H1 (cell line): ENCODE measurements around the gene CYTH1. TPM values are rescaled to one million over a fixed set of nuclear protein-coding genes. Genes with fewer than 3 reads are reported as not detected.

Experiments
- CTCF ChIA-PET: fragments of 300-600 bp; sonication (Branson Sonifier 250); formaldehyde crosslinking; loops from one replicate; lab custom pipeline; 2021; ENCODE audit not compliant: partially characterized antibody; lab: Charles Lee
- POLR2A ChIA-PET: fragments of 300-600 bp; sonication (Branson Sonifier 250); formaldehyde crosslinking; loops from one replicate; lab custom pipeline; 2021; ENCODE audit warnings: inconsistent platforms; ENCODE audit not compliant: partially characterized antibody; lab: Charles Lee
- DNase-seq, 2 experiments: peaks; one replicate each; pipeline versions ENCODE4 v3.0.0 to v3.0.0-alpha.2; 2010 to 2022; ENCODE audit warnings: low spot score in 2 of 2, low read depth in 1 of 2, mixed read lengths in 1 of 2
- FAIRE-seq: peaks from 2 replicates; lab custom pipeline; 2011; peaks lifted over from hg19 to GRCh38; lab: Jason Lieb, UNC
- H2AFZ ChIP-seq: 2 replicates; pipeline ENCODE4 v1.8.1; 2012; ENCODE audit warnings: low read length, inconsistent platforms
- H2AK5ac ChIP-seq: 2 replicates; pipeline ENCODE4 v1.6.1; 2013; ENCODE audit warnings: low read depth, low read length
- H2BK120ac ChIP-seq: replicated peaks from 2 replicates; pipeline ENCODE3; 2013; ENCODE audit warnings: low read depth, low read length, inconsistent platforms
- H2BK12ac ChIP-seq: 2 replicates; pipeline ENCODE4 v1.6.1; 2013; ENCODE audit warnings: low read depth, low read length
- H2BK15ac ChIP-seq: 2 replicates; pipeline ENCODE4 v1.6.1; 2013; ENCODE audit warnings: low read length
- H2BK20ac ChIP-seq: 2 replicates; pipeline ENCODE4 v1.6.1; 2013; ENCODE audit warnings: low read length
- H2BK5ac ChIP-seq: 2 replicates; pipeline ENCODE4 v1.6.1; 2013; ENCODE audit warnings: low read depth, low read length
- H3K14ac ChIP-seq: 2 replicates; pipeline ENCODE4 v1.6.1; 2013; ENCODE audit warnings: inconsistent platforms; ENCODE audit not compliant: insufficient read length
- H3K18ac ChIP-seq: 2 replicates; pipeline ENCODE4 v1.6.1; 2013; ENCODE audit warnings: low read length; ENCODE audit errors: extremely low read depth
- H3K23ac ChIP-seq: 2 replicates; pipeline ENCODE4 v1.6.1; 2013; ENCODE audit warnings: inconsistent platforms; ENCODE audit not compliant: insufficient read length
- H3K23me2 ChIP-seq: 2 replicates; pipeline ENCODE4 v1.6.1; 2013; ENCODE audit warnings: low read depth, low read length
- H3K27ac ChIP-seq: 2 replicates; pipeline ENCODE4 v1.6.1; 2011; ENCODE audit warnings: low read depth, low read length, inconsistent platforms
- H3K27me3 ChIP-seq, 4 experiments: replicated peaks in 1 of 4; 1 replicate in 1 of 4; 2 replicates in 3 of 4; pipeline versions ENCODE4 v1.6.1 to v1.8.1; 2011 to 2013; ENCODE audit warnings: low read length in 3 of 4, mild to moderate bottlenecking in 3 of 4, inconsistent platforms in 2 of 4, mixed read lengths in 2 of 4, moderate library complexity in 1 of 4; ENCODE audit not compliant: control insufficient read depth in 3 of 4, insufficient read depth in 3 of 4; ENCODE audit errors: extremely low read depth in 1 of 4
- H3K36me3 ChIP-seq, 4 experiments: 2 replicates each; pipeline versions ENCODE4 v1.6.1 to v1.8.1; 2011 to 2013; ENCODE audit warnings: mild to moderate bottlenecking in 4 of 4, low read length in 3 of 4, moderate library complexity in 2 of 4, control low read depth in 1 of 4, inconsistent platforms in 1 of 4; ENCODE audit not compliant: insufficient read depth in 4 of 4, control insufficient read depth in 2 of 4
- H3K4ac ChIP-seq: replicated peaks from 2 replicates; pipeline ENCODE3; 2013; ENCODE audit warnings: low read length, low read depth, mixed read lengths, inconsistent platforms; ENCODE audit not compliant: insufficient read length
- H3K4me1 ChIP-seq, 4 experiments: replicated peaks in 1 of 4; 1 replicate in 1 of 4; 2 replicates in 3 of 4; pipeline versions ENCODE4 v1.6.1 to v1.8.1; 2011 to 2013; ENCODE audit warnings: low read length in 3 of 4, inconsistent platforms in 2 of 4, mixed read lengths in 1 of 4; ENCODE audit not compliant: insufficient read depth in 4 of 4, control insufficient read depth in 3 of 4
- H3K4me2 ChIP-seq, 2 experiments: 2 replicates each; pipeline versions ENCODE4 v1.6.1 to v1.8.1; 2011 to 2013; ENCODE audit warnings: low read depth in 2 of 2, low read length in 2 of 2, control low read depth in 1 of 2, inconsistent platforms in 1 of 2, mild to moderate bottlenecking in 1 of 2; ENCODE audit not compliant: insufficient read depth in 1 of 2
- H3K4me3 ChIP-seq, 4 experiments: fragments of 200-600, 300-600 bp in 1 of 4; sonication (generic), shearing (Covaris generic), sonication (Bioruptor Twin) in 1 of 4; 2 replicates each; pipeline versions ENCODE4 v1.5.1 to v1.8.1; 2011 to 2016; ENCODE audit warnings: low read length in 4 of 4, low read depth in 3 of 4, control low read depth in 2 of 4, inconsistent platforms in 2 of 4, mild to moderate bottlenecking in 2 of 4, mixed read lengths in 1 of 4, moderate library complexity in 1 of 4; ENCODE audit not compliant: insufficient read depth in 2 of 4; ENCODE audit errors: extremely low read depth in 1 of 4
- H3K56ac ChIP-seq: replicated peaks from 2 replicates; pipeline ENCODE3; 2013; ENCODE audit warnings: low read depth, mild to moderate bottlenecking, mixed read lengths, low read length, inconsistent platforms; ENCODE audit not compliant: insufficient read length
- H3K79me1 ChIP-seq: 2 replicates; pipeline ENCODE4 v1.6.1; 2013; ENCODE audit warnings: low read depth, low read length, control low read depth
- H3K79me2 ChIP-seq, 2 experiments: 2 replicates each; pipeline versions ENCODE4 v1.6.1 to v1.8.1; 2012 to 2013; ENCODE audit warnings: low read length in 2 of 2, mild to moderate bottlenecking in 2 of 2, inconsistent platforms in 1 of 2; ENCODE audit not compliant: insufficient read depth in 2 of 2, control insufficient read depth in 1 of 2
- H3K9ac ChIP-seq, 4 experiments: replicated peaks in 1 of 4; 1 replicate in 1 of 4; 2 replicates in 3 of 4; pipeline versions ENCODE4 v1.6.1 to v1.8.1; 2011 to 2013; ENCODE audit warnings: low read depth in 3 of 4, low read length in 3 of 4, control low read depth in 2 of 4, mild to moderate bottlenecking in 2 of 4, moderate library complexity in 2 of 4, inconsistent platforms in 1 of 4; ENCODE audit errors: extremely low read depth in 1 of 4
- H3K9me3 ChIP-seq, 2 experiments: 2 replicates each; pipeline versions ENCODE4 v1.6.1 to v1.8.1; 2012 to 2013; ENCODE audit warnings: mild to moderate bottlenecking in 2 of 2, moderate library complexity in 2 of 2, control low read depth in 1 of 2, inconsistent platforms in 1 of 2, low read depth in 1 of 2, low read length in 1 of 2, mixed read lengths in 1 of 2; ENCODE audit not compliant: insufficient read depth in 2 of 2
- H4K20me1 ChIP-seq, 2 experiments: replicated peaks in 1 of 2; 2 replicates each; pipeline versions ENCODE3 to v1.8.1; 2011 to 2013; ENCODE audit warnings: inconsistent platforms in 2 of 2, low read length in 2 of 2, mild to moderate bottlenecking in 1 of 2; ENCODE audit not compliant: insufficient read depth in 2 of 2, control insufficient read depth in 1 of 2
- H4K5ac ChIP-seq: 2 replicates; pipeline ENCODE4 v1.6.1; 2013; ENCODE audit warnings: low read length, low read depth, mixed read lengths, inconsistent platforms; ENCODE audit not compliant: insufficient read length
- H4K8ac ChIP-seq: 2 replicates; pipeline ENCODE4 v1.8.0; 2013; ENCODE audit warnings: mild to moderate bottlenecking, moderate library complexity, low read length, inconsistent platforms; ENCODE audit not compliant: insufficient read depth; ENCODE audit errors: extremely low read depth
- H4K91ac ChIP-seq: replicated peaks from 2 replicates; pipeline ENCODE3; 2013; ENCODE audit warnings: low read length, mixed read lengths, inconsistent platforms; ENCODE audit not compliant: insufficient read length
- CREB1 ChIP-seq: IDR thresholded peaks from 2 replicates; pipeline ENCODE4 v1.6.1; 2012; ENCODE audit warnings: inconsistent platforms
- CTBP2 ChIP-seq: IDR thresholded peaks from 2 replicates; pipeline ENCODE4 v1.7.0; 2011; ENCODE audit warnings: borderline replicate concordance, mild to moderate bottlenecking, moderate library complexity, mixed read lengths, low read length; ENCODE audit not compliant: insufficient read depth, insufficient read length
- E2F6 ChIP-seq: IDR thresholded peaks from 2 replicates; pipeline ENCODE4 v1.6.1; 2012; ENCODE audit warnings: inconsistent platforms
- NRF1 ChIP-seq: IDR thresholded peaks from 2 replicates; pipeline ENCODE4 v1.6.1; 2011; ENCODE audit warnings: mild to moderate bottlenecking, low read depth, low read length, improper control_type of control experiment
- RAD21 ChIP-seq, 2 experiments: IDR thresholded peaks in 1 of 2; conservative IDR thresholded peaks in 1 of 2; 2 replicates each; pipeline ENCODE4 v1.6.1; 2011; ENCODE audit warnings: low read depth in 2 of 2, low read length in 2 of 2, improper control_type of control experiment in 1 of 2, inconsistent platforms in 1 of 2, mild to moderate bottlenecking in 1 of 2, moderate library complexity in 1 of 2
- RBBP5 ChIP-seq: IDR thresholded peaks from 2 replicates; pipeline ENCODE4 v1.7.1; 2012; ENCODE audit warnings: low read depth, mild to moderate bottlenecking, inconsistent platforms, low read length, moderate library complexity, borderline replicate concordance
- SAP30 ChIP-seq: fragments of 300-600 bp; sonication (generic); IDR thresholded peaks from 2 replicates; pipeline ENCODE4 v1.7.1; 2012; ENCODE audit warnings: low read length, moderate library complexity, mild to moderate bottlenecking, inconsistent platforms; ENCODE audit not compliant: insufficient read depth, insufficient replicate concordance
- SP2 ChIP-seq: IDR thresholded peaks from 2 replicates; pipeline ENCODE4 v1.6.1; 2012; ENCODE audit warnings: mild to moderate bottlenecking, low read length, inconsistent platforms
- TAF7 ChIP-seq: optimal IDR thresholded peaks from 2 replicates; pipeline ENCODE3; 2011; ENCODE audit warnings: low read depth, mild to moderate bottlenecking, inconsistent platforms, low read length, moderate library complexity, borderline replicate concordance
- TCF12 ChIP-seq: IDR thresholded peaks from 2 replicates; pipeline ENCODE4 v1.6.1; 2011; ENCODE audit warnings: low read depth, mild to moderate bottlenecking, low read length
- WGBS, 2 experiments: shearing (Covaris generic) in 1 of 2; methylation state at CpG; one replicate each; pipeline versions ENCODE4 v1.1.6 to v1.1.7; 2013 to 2015; ENCODE audit warnings: low lambda C conversion rate in 2 of 2, mixed read lengths in 2 of 2, inconsistent platforms in 1 of 2, low coverage in 1 of 2, missing lambda C conversion rate in 1 of 2; ENCODE audit not compliant: insufficient replicate concordance in 2 of 2, insufficient coverage in 1 of 2, insufficient read length in 1 of 2; ENCODE audit errors: extremely low coverage in 1 of 2, missing lambda C conversion rate in 1 of 2; 5-methylcytosine and 5-hydroxymethylcytosine counted together
- polyA plus RNA-seq, 7 experiments: library from polyadenylated mRNA; depleted of rRNA in 3 of 7; stranded (reverse) in 5 of 7; unstranded in 2 of 7; fragments of >200 nt in 5 of 7; fragments of 200-250 nt in 2 of 7; gene quantifications; 1 replicate in 5 of 7; 2 replicates in 1 of 7; 4 replicates in 1 of 7; pipeline versions ENCODE4 v1.2.1 to v1.2.3, GENCODE V29; 2011 to 2013; ENCODE audit warnings: missing spikeins in 2 of 7, mixed read lengths in 2 of 7
- total RNA-seq: library from RNA; stranded (reverse); fragmentation: NEBNext Ultra II Directional; extraction: Animal tissue kit (Norgen Biotek cat#: 25700); gene quantifications from 2 replicates; pipeline ENCODE4 v1.2.1, GENCODE V29; 2021

The CYTH1 gene
- total and polyA plus RNA-seq, 2 of the 8 experiments (the other 6 are each of a cell fraction or from before 2014, with no cell fraction given), result 12.8 to 14.8 TPM

- no peak for FAIRE-seq
- H3K27ac ChIP-seq, result no peak overlapping the region
- no peak overlapping the region for H2BK120ac ChIP-seq
- no peaks in the 10 kb centered on the region for H3K27me3 ChIP-seq
- no peak overlapping the region for H3K18ac ChIP-seq
- H2AFZ ChIP-seq, result no peak overlapping the region
- H3K14ac ChIP-seq, result no peak overlapping the region
- no peak overlapping the region for H4K91ac ChIP-seq
- H3K36me3 ChIP-seq, result peaks cover 51 to 86% (median 83%) of the 10 kb centered on the region in 4 experiments
- H2AK5ac ChIP-seq, result no peak overlapping the region
- H3K9ac ChIP-seq, result no peak overlapping the region
- no peak overlapping the region for H3K23ac ChIP-seq
- peaks cover 0 to 3% of the 10 kb centered on the region in 2 experiments; a peak in 1 of 4 replicates for H3K79me2 ChIP-seq
- TF ChIP-seq CREB1 (no peak), SP2 (no peak), E2F6 (no peak), SAP30 (no peak), TCF12 (no peak), RBBP5 (no peak), TAF7 (no peak), CTBP2 (no peak), NRF1 (no peak), RAD21 (IDR thresholded peaks at IDR 0.05 in 1 of 2, conservative IDR thresholded peaks at IDR 0.05 in 1 of 2; ENCODE audit: low read depth in 2 of 2, low read length in 2 of 2) (no peak)
- no peak overlapping the region for H4K5ac ChIP-seq
- no peak overlapping the region for H2BK5ac ChIP-seq
- no peak overlapping the region for H3K56ac ChIP-seq
- H2BK20ac ChIP-seq, result no peak overlapping the region
- no peaks in the 10 kb centered on the region; the same call in none of the 2 replicates for H3K79me1 ChIP-seq
- CTCF ChIA-PET, result interaction anchor here (1.0 kb wide), 1 partner anchor 320 kb away, joined by 3 read pairs; no protein-coding TSS in a partner anchor
- WGBS, 2 experiments, result 94% methylated on average over 6 of the region's 6 CpGs; no CpG with 5 or more reads in 1 of the 2 experiments
- POLR2A ChIA-PET, result no interaction called here
- no peak for DNase-seq
- no peak overlapping the region for H4K8ac ChIP-seq
- no peaks in the 10 kb centered on the region for H3K9me3 ChIP-seq
- H3K4me1 ChIP-seq, result no peaks in the 10 kb centered on the region
- H2BK12ac ChIP-seq, result no peak overlapping the region
- no peak overlapping the region for H3K4ac ChIP-seq
- H3K4me2 ChIP-seq, result no peak overlapping the region
- H3K4me3 ChIP-seq, result no peak overlapping the region
- no peak overlapping the region for H2BK15ac ChIP-seq
- peaks cover 4 to 13% of the 10 kb centered on the region in 2 experiments for H4K20me1 ChIP-seq
- H3K23me2 ChIP-seq, result no peaks in the 10 kb centered on the region
Observed at GRCh38 chr17:78817123-78817522, 35.0 kb upstream of the CYTH1 start.
